ENCODE results near the gene GABRB2.

Gene GABRB2

DNA sequence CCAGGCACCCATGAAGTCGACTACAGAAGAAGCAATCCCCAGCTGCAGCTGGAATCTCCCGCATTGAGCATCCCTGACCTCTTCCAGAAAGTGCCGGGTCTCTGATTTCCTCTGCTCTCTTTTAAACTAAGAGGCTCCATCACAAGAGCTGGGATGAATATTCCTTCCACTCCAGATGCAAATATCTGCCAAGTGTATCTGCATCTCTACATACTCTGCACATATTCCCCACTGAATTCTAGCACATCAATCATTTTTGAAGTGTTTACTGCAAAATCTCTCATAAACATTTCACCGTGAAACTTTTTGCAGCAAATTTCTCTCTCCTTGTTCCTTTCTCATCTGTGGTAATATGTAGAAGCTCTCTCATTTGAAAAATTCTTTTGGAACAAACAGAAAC lies 161.5 kb downstream of the GABRB2 start:
- Histone ChIP-seq H3K9me3 (no peaks in the 10 kb centered on the region), H3K27me3 (no peaks in the 10 kb centered on the region), H3K4me1 (no peaks in the 10 kb centered on the region), H3K36me3 (no peaks in the 10 kb centered on the region), H3K4me3 (ENCODE audit: low read depth, low read length) (no peak overlapping the region)
- no peak for DNase-seq
- TF ChIP-seq, protein P1, sequence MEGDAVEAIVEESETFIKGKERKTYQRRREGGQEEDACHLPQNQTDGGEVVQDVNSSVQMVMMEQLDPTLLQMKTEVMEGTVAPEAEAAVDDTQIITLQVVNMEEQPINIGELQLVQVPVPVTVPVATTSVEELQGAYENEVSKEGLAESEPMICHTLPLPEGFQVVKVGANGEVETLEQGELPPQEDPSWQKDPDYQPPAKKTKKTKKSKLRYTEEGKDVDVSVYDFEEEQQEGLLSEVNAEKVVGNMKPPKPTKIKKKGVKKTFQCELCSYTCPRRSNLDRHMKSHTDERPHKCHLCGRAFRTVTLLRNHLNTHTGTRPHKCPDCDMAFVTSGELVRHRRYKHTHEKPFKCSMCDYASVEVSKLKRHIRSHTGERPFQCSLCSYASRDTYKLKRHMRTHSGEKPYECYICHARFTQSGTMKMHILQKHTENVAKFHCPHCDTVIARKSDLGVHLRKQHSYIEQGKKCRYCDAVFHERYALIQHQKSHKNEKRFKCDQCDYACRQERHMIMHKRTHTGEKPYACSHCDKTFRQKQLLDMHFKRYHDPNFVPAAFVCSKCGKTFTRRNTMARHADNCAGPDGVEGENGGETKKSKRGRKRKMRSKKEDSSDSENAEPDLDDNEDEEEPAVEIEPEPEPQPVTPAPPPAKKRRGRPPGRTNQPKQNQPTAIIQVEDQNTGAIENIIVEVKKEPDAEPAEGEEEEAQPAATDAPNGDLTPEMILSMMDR (IDR thresholded peaks at IDR 0.05; ENCODE audit: low read depth, low read length): no peak

DNA sequence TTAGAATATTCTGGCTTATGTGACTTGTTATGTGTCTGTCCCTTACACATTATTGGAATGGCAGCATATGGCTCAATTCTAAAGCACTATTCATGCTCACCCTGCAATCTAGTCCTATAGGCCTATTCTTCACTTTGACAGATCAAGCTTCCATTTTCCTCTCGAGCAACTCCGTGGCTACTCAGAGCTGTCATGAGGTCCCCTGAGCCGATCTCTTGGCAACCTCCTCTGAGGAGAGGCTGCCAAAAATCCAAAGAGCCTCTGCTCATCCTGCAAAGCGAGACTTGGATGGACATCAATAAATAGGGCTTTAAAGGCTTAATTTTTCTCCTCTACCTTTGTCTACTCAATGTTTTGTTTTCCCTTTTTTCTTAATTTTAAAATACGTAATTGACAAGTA lies 163.8 kb downstream of the GABRB2 start:
- H3K4me3 ChIP-seq (ENCODE audit: low read depth, low read length): no peak overlapping the region
- H3K36me3 ChIP-seq: no peaks in the 10 kb centered on the region
- H3K27me3 ChIP-seq: no peaks in the 10 kb centered on the region
- H3K4me1 ChIP-seq: no peaks in the 10 kb centered on the region
- H3K9me3 ChIP-seq: no peaks in the 10 kb centered on the region
- no peak for DNase-seq
- TF ChIP-seq, protein P1 (IDR thresholded peaks at IDR 0.05; ENCODE audit: low read depth, low read length): no peak

DNA sequence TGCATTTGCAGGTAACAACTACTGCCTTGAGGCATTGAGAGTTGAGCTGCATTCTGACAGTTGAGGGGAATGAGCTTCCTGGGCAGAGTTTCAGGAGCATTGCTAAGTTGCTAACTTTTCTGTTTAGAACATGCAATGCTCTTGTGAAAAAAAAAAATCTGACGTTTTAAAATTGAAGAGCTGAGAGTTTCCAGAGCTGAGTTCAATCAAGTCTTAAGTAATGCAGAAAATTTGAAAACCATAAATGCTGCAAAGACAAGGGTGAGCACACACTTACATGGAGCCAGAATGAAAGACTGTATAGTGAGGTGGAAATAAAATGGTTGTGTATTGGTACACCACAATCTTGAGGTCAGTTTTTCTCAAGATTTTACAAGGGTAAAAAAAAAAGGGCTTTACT lies 166.0 kb downstream of the GABRB2 start:
- Histone ChIP-seq H3K36me3 (no peaks in the 10 kb centered on the region), H3K27me3 (no peaks in the 10 kb centered on the region), H3K9me3 (no peaks in the 10 kb centered on the region), H3K4me1 (no peaks in the 10 kb centered on the region), H3K4me3 (ENCODE audit: low read depth, low read length) (no peak overlapping the region)
- TF ChIP-seq, protein P1 (IDR thresholded peaks at IDR 0.05; ENCODE audit: low read depth, low read length): no peak
- no peak for DNase-seq

DNA sequence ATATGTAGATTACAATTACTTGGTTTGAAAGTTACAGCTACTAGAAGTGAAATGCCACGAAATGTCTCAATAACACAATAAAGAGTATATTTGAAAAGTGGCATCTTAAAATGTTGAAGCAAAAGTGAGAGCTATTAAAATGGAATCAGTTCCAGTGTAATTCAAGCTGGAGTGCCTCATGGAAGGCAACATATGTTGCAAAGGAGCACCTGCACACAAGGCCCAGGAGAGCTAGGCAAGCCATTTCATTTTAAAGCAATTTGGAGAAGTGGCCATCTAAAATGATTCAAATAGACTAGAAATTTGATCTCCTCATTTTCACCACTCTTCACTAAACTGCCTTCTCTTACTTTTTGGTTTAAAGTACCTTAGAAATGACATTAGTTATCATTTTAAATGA lies 167.8 kb downstream of the GABRB2 start:
- Histone ChIP-seq H3K4me1 (no peaks in the 10 kb centered on the region), H3K4me3 (ENCODE audit: low read depth, low read length) (no peak overlapping the region), H3K9me3 (no peaks in the 10 kb centered on the region), H3K36me3 (no peaks in the 10 kb centered on the region), H3K27me3 (no peaks in the 10 kb centered on the region)
- TF ChIP-seq, protein P1 (IDR thresholded peaks at IDR 0.05; ENCODE audit: low read depth, low read length): no peak
- no peak for DNase-seq

DNA sequence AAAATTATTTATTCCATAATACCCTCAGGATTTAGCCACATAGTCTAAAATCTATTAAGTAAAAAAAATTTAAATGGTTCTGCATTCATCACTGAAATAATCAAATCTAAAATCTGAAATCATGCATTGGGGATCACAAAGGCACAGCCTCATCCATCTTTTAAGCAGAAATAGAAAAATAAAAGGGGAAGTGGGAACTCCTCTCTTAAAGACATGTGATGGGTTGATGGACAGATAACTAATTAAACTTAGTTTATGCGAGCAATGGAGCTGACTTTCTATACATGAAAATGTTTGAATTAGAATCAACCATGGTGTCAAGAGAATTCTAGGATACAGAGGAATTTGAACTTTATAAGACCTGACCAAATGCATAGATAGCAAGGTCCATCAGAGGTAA lies 170.5 kb downstream of the GABRB2 start:
- TF ChIP-seq, protein P1 (IDR thresholded peaks at IDR 0.05; ENCODE audit: low read depth, low read length): no peak
- Histone ChIP-seq H3K27me3 (no peaks in the 10 kb centered on the region), H3K9me3 (no peaks in the 10 kb centered on the region), H3K4me1 (no peaks in the 10 kb centered on the region), H3K4me3 (ENCODE audit: low read depth, low read length) (no peak overlapping the region), H3K36me3 (no peaks in the 10 kb centered on the region)
- DNase-seq: no peak

DNA sequence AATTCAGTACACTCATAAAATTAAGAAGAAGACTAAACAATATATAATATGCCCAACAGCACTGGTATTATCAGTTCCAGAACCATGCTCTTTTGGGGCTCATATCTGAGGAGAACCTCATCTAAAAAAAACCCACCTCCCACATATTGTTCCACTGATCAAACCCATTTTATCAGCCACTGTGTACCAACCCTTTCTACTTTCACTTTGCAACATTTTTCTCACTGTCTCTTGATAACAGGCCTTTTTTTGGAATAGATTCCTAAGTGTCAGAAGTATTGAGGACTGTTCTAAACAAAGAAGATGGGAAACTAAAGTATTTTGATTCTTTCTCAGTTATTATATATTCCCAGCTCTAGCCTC lies 173.2 kb downstream of the GABRB2 start:
- H3K4me3 ChIP-seq (ENCODE audit: low read depth, low read length): no peak overlapping the region
- H3K36me3 ChIP-seq: no peaks in the 10 kb centered on the region
- no peak for DNase-seq
- no peaks in the 10 kb centered on the region for H3K27me3 ChIP-seq
- TF ChIP-seq, protein P1 (IDR thresholded peaks at IDR 0.05; ENCODE audit: low read depth, low read length): no peak
- H3K4me1 ChIP-seq: no peaks in the 10 kb centered on the region
- no peaks in the 10 kb centered on the region for H3K9me3 ChIP-seq

Measured in BE2C (cell line).